DMS 273 treated with DMSO at 0.1 percent for 48 hours (cell line): ENCODE measurements around the gene ERICH6.

Experiments
- DNase-seq: peaks from one replicate; lab custom pipeline; 2025; lab: John Stamatoyannopoulos, UW

The ERICH6 gene

DNA sequence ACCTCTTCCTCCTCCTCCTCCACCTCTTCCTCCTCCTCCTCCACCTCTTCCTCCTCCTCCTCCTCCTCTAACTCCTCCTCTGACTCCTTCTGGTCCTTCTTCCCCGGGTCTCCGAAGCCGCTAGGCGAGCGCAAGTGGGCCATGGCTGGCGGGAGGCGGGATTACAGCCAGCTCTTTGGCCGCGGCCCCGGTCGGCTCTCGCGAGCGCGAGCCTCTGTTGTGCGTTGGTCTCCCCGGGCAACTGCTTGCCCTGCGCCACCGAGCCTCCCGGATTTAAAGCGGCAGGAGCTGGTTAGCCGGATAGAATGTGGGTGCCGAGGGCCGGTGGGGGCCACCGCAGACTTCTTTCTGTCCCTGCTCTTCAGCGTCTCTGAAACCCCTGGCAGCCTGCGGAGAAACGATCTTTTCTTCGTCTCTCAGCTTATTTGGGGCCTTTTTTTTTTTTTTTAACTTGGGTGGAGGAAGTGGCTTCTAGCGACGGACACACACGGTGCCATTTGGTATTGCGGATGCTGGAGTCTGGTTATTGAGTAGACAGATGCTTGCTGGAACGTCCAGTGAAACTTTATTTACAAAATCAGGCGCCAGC is at the start of gene ERICH6:
ERICH6 (minus strand) TSS at position 165 of the 589 bp plus-strand sequence; CDS start at position 143, 22 bp downstream.
- peak; percentile 90 for DNase-seq

DNA sequence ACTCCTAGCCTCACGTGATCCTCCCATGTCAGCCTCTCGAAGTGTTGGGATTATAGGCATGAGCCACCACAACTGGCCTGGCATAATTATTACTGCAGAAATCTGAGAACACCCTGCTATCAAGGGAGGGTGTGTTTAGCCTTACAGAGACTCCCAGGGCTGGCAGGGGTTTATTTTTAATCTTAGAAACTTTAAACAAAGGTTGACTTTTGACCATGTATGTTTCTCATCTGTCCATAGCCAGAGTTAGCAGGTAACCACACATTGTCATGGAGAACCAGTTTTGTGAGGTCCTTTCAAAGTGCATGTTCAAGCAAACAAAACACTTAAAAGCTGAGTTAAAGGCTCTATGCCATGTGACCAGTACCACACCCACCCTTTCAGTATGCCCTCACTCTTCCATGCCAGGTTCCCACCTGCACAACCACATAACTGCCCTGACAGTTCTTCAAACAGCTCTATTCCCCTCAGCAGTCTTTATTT is 48.1 kb upstream of the ERICH6 start:
- DNase-seq = no peak

DNA sequence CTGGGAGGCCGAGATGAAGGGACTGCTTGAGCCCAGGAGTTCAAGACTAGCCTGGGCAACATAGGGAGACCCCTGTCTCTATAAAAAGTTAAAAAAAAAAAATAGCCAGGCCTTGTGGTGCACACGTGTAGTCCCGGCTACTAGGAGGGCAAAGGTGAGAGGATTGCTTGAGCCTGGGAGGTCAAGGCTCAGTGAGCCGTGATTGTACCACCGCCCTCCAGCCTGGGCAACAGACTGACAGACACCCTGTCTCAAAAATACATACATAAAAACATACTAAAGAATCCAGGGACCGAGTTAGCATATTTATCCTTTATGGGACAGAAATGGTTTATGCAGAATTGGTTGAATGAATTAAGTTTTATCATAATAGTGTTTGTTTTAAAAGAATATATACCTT is 45.5 kb upstream of the ERICH6 start:
- no peak for DNase-seq

DNA sequence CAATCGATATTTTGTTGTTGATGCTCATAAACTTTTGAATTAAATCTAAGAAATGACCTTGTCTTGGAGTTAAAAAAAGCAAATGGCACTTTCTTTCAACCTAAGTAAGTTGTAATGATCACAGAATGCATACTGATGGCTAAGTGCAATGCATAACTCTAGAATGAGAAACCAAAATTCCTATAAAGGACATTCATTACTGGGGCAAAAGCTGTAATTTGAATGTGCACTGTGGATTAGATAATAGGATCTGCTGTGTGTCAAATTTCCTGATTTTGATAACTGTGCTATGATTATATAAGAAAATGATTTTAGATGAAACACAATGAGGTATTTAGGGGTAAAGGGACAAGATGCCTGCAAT is 44.9 kb upstream of the ERICH6 start:
- no peak for DNase-seq

DNA sequence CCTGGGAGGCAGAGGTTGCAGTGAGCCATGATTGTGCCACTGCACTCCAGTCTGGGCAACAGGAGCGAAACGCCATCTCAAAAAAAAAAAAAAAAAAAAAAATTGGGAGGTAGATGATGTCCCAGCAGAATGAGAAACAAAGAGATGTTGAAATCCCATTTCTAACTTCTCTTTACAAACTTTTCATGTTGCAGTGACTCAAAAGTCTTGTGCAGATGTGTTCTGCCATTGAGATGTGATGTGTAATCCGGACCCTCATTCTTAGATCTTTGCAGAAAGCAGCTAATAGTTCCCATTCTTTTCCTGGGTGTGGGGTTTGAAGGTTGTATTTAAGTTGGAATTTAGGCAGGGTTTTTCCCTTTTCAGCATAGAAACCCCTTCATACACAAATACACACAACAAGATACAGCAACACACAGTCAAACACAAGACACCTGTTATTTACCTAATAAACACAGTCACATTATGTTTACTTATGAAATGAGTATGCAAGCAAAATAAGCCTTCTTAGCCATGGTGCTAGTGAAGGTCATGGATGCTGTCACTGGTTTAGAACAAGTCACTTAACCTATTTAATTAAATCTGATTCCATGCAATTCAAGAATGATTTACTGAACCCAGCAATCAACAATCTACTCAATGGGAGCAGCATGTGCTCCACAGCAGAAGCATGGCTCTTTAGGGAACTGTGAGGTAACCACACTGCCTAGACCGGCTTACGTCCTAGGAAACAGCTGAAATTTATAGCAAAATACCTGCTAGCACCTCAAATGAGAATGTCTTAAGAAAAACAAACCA is 44.4 kb upstream of the ERICH6 start:
- no peak for DNase-seq

DNA sequence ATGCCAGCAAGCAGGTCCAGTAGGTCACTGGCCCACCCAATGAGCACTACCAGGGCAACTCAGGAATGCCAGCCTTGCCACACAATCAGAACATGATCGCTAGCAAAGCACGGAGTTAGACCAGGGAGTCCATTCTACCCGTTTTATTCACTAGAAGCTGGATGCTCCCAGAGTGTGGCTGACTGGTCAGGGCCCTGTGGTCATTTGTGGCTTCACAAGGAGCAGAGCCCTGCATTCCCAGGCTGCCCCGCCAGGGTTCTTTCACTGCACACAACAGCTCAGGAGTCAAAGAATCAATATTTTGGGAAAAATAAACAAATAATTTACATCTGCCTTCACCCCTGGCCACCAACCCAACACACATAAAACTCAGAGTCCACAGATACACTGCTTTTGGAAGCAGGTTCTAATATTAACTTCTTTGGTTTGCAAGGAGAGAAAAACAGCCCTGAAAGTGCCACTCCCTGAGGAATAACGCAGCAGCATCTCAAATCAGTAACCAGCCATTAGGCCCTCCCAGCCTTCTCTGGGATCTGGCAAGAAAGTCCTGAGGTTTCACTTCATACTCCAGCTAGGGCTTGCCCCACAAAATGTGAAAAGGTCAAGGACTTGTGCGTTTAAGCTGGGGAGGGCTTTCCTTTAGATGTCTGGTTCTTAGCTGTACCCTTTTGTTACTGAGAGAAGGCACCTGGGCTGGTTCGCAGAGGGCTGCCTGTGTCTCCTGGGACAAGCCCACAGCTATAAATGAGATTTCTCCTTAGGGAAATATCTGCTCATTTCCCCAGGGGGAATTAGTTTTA is 43.3 kb upstream of the ERICH6 start:
- DNase-seq = no peak

DNA sequence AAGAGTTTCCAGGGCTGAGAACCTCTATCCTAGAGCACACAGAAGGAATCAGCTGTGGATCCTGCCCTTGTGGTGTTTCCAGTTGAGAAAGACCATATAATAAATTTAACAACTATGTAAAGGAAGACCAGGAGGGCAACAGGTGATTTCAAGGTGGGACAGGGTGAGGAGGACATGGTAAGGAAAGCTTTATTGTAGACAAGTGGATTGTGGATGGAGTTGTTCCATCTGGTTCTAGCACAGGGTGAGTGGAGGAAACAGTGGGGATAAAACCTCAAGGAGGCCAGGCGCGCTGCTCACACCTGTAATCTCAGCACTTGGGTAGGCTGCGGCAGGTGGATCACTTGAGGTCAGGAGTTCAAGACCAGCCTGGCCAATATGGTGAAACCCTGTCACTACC is 42.1 kb upstream of the ERICH6 start:
- no peak for DNase-seq

DNA sequence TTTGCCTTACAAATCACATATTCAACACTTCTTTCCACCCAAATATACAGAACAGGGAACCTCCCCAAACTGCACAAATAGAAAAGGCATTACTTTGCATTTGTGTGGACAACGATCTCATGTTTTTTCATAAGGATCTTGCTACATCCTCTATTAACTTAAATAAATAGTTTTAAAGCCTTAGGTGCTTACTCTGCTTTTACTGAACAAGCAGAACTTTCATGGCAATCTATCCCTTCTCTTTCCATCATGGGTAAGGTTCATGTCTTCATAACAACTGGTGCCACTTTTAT is 41.1 kb upstream of the ERICH6 start:
- no peak for DNase-seq

DNA sequence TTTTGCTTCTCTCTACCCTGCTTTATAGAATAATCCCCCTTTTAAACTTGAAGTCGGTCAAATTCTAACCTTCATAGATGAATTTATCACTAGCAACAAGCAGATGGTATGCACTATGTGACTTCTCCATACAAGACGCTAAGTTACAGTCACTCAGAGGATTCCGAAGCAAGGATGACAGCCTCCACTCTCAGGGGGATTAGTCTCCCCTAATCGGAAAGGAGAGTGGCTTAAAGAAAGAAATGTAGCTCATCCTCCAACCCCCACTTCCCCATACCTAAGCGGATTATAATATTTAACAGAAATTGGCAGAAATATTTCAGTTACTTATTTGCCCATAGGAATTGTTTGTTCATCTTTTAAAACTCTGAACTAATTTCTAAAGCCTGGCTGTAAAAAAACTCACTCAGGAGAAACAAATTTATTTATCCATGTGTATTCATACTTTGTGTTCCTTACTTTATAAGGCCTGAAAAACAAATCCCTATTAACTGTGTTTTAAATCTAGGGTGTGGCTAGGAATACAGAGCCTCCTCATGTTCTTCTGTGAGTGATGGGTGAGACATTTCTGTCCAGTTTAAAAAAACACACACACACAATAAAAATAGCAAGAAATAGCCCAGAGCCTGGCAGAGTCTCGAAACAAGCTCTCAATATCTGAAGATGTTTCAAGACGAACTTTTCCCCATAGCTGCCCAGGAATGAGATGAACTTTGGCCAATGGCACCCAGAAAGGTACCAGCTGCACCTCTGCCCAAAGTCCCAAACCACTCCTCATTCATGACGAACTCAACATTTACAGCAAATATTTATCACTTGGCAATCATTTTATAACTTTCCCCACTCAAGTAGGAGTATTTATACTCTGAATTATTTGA is 40.6 kb upstream of the ERICH6 start:
- DNase-seq = no peak

DNA sequence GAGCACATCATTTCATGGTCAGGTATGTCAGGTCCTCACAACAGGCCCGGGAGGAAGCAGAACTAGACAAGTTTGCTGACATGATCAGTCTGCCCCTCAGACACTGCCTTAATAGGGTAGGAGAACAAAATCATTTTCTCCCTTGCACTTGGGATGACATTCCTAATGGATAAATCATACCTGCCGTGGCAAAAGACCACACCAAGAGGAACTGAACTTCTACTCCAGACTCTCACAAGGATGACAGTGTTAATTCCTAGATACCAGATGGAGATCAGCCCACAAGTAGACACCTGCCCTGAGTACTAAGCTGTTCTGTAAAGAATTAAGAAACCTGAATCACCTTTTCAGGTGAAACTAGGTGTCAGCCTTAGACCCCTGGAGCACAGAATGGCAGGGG is 39.8 kb upstream of the ERICH6 start:
- no peak for DNase-seq

DNA sequence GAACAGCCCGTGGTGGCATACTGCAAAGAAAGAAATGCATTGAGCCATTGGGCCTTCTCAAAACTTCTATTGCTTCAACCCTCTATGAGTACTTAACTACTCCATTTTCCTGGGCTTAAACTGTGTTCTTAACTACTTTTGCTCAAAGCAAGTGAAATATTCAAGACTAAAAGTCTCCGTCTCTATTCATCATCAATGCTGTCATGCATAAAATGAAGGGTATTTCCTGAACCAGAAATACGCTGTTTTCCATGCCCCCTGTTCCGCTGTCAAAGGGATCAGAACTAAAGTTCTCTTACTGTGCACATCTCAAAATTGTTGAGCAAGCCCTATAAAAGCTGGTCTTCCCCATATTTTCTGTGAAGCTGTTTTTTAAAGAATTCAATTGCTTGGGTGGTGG is 39.0 kb upstream of the ERICH6 start:
- DNase-seq = no peak

DNA sequence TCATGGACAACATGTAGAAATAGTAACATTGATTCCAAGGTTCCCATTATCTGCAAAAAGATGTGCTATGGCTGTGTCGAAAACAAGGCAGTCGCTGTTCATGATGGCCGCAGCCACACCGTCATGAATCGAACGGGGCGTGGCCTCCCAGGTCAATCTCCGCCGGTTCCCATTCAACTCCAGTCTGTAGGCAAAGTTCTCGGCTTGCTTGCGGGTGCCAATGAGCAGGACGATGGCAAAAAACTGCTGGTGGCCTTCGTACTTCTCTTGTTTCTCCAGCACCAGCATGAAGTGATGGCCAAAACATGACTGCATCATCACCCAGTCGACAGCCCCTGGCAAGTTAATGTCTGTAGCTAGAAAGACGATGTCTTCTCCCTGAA is 38.4 kb upstream of the ERICH6 start:
- no peak for DNase-seq

DNA sequence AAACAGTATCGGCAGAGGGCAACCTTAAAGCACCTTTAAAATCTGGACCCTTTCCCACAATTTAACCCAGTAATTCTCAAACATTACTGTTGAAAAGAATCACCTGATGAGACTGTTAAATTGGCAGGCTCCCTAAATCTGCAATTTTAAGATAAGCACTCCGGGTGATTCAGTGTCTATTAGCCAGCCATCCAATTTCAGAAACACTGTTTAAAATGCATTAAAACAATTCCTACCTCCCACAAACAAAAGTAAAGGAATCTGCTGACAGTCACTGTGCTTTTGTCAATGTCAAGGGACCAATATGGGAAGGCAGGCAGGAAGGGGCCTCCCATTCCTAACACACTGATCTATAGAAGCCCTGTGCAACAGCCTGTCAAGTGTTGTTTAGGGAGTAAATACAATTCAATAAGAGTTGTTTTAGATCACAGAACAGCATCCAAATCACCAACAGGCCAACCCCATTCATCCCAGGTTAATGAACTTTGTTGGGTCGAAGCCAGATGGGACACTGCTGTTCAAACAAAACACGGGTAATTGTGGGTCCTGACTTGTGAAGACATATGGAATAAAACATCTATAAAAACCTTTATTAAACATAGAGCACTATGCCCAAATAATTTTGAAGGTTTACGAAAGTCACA is 37.9 kb upstream of the ERICH6 start:
- no peak for DNase-seq

DNA sequence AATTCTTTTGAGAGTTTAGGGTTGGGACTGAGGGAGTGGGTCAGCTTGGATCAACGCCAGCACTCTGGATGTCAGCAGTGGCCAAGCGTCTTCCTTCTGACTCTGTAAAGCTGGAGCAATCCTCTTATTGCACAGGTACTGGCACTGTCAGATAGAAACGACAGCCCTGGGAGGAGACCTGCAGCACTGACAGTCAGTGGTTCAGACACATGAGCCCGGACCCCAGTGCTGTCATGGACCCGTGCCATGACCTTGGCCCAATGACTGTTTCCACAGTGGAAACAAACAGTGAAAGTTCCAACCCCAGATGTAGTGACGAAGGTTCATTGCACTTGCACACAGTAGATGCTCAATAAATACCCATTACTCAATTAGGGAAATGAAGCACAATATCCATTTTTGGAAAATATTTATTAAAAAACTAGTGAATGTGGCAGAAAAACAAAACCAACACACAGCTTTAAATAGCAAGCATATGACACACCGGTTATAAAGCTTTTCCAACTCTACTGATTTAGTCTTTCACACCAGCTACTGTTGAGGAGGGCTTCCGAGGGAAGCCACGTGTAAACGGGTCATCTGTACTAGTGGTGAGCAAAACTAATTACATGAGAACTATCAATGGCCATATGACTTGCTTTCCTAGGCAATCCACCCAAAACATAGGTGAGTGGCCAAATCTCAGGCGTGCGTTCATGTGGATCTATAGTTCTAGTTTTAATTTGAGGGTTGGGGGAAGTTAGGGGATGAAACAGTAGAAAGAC is 37.2 kb upstream of the ERICH6 start:
- DNase-seq = no peak

DNA sequence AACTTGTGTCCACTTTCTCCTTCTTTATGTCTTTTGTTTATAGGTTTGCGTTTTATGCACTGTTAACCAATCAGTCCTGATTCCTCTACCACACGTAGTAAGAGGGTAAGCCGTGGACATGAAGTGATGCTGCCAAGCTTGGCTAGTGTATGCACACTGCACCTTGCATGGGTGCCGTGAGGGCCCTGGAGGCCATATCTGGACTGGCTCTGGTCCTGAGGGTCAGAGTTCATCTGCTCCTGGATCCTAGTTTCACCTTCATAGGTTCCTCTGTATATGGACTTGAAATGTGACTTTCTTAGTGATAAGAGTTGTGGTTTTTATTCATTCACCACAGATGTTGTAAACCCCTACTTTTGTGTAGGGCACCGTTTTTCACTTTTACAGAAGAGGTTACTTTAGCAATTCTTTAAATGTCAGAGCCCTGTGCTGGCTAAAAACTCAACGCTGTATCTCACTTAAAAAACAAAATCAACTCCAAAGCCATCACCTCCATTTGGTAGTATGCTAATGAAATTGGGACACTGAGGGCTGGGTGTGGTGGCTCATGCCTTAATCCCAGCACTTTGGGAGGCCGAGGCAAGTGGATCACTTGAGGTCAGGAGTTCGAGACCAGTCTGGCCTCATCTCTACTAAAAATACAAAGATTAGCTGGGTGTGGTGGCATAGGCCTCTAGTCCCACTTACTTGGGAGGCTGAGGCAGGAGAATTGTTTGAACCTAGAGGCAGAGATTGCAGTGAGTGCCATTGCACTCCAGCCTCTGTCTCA is 36.3 kb upstream of the ERICH6 start:
- no peak for DNase-seq

DNA sequence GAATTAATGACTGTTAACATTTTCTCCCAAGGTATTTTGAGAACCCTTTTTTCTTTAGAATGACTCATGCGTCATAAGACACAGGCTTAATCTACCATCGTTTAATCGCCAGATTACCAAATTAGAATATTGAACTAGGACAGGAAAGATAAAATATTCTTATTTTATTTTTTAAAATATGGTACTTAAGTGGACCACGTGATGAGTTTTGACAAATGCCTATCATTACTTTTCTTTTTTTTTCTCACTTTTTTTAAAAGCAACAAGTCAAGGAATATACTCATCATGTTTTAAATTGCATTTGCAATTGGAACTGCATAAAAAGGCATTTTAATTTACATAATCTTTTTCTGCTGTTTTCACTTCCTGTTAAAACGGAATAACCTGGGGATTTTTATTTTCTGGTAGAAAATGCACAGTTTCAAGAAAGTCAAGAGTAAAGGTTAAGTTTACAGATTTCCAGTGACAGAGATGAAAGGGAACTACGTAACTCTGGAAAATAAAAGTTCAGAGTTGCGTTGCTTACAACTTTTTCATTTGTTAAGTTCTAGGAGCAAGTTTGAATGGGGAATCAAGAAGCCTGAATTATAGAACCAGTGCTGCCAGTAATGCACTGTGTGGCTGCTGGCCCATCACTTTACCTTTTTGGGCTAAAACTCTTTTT is 35.6 kb upstream of the ERICH6 start:
- no peak for DNase-seq

DNA sequence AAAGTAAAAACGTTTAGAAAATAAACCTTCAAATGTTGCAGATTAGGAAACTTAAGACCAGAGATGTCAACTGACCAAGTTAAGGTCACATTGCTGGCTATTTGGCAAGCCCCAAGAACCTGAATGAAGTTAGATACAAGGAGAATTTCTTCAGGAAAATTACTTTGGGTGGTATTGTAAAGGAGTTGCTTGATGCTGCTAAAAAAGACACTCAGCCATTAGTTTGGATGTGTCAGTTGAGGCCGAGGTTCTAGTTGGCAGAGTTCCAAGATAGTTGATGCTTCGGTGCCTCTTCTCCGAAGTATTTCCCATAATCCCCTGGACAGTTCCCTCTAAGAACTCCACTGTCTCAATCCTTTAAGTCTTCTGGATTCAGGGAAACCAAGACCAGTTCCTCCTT is 35.0 kb upstream of the ERICH6 start:
- DNase-seq = no peak

DNA sequence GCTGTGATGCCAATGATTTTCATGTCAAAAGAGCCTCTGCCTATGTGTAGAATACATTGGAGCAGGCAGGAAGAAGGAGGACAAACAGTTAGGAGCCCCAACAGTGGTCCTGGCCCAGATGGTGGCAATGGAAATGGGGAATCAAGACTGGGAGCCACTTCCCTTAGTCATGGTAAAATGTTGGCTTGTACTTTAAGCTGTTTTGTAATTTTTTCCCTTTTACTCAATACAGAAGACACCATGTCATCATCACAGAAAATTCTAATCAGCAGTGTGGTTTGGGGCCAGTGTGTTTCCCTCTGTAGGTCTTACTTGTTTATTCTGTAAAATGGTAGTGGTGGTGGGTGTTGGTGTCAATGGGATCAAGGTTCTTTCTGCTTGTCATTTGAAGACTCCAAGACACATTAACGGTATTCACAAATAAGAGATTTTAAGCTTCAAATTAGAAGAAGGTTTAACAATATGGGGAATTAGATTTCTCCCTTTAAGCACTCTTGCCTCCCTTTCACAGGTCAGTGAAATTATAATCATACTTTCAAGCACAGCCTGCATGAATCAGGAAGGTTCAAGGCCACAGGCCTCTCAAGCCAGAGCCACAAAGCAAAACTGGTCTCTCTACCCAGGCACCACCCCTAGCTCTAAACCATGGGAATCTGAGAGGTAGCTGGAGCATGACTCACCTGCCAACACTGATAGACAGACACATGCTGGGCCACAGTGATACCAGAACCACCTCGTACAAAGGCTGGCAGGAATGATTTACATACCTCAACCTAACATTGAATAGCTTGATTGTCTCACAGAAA is 34.4 kb upstream of the ERICH6 start:
- DNase-seq = no peak
